Measurements from ENCODE around the gene TNFAIP2. TPM values are rescaled to one million over a fixed set of nuclear protein-coding genes. Genes with fewer than 3 reads are reported as not detected.
A peak's percentile ranks its signal among the peaks of the same experiment; 100 is the strongest.

Gene TNFAIP2
- total RNA-seq, 1 donor from 2014 or later: 82.7 TPM

DNA sequence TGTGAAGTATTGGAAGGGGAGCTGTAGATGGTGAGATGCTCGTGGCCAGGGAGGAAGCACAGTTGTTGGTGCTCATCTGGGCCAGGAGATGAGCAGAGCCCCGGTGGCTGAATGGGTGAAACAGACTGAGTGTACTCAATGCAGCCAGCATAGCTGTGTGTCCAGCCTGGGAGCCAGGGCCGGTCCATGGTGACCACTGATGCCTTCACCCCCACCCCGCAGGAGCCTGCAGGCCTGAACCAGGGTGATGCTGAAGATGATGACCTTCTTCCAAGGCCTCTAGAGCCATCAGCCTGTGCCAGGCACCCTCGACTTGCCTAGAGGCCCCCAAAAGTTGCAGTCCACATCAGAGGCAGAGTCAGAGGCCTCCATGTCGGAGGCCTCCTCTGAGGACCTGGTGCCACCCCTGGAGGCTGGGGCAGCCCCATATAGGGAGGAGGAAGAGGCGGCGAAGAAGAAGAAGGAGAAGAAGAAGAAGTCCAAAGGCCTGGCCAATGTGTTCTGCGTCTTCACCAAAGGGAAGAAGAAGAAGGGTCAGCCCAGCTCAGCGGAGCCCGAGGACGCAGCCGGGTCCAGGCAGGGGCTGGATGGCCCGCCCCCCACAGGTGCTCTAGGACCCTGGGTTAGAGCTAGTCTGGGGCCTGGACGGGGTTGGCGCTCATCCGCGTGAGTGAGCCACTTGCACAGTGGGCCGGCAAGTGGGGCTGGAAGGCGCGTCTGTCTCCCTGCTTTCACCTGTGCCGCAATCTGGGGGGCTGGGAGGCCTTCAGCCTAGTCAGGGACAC lies 3.0 kb downstream of the TNFAIP2 start:
- peaks cover 0 to 5% of the 10 kb centered on the region in 2 donors for H3K36me3 ChIP-seq
- peaks cover 95% of the 10 kb centered on the region for H3K4me1 ChIP-seq
- no peak for DNase-seq (ENCODE audit: extremely low spot score in 2 of 2)
- peak overlapping the region; percentile 93 for H3K27ac ChIP-seq
- H3K27me3 ChIP-seq: no peaks in the 10 kb centered on the region
- TF ChIP-seq, protein P1, sequence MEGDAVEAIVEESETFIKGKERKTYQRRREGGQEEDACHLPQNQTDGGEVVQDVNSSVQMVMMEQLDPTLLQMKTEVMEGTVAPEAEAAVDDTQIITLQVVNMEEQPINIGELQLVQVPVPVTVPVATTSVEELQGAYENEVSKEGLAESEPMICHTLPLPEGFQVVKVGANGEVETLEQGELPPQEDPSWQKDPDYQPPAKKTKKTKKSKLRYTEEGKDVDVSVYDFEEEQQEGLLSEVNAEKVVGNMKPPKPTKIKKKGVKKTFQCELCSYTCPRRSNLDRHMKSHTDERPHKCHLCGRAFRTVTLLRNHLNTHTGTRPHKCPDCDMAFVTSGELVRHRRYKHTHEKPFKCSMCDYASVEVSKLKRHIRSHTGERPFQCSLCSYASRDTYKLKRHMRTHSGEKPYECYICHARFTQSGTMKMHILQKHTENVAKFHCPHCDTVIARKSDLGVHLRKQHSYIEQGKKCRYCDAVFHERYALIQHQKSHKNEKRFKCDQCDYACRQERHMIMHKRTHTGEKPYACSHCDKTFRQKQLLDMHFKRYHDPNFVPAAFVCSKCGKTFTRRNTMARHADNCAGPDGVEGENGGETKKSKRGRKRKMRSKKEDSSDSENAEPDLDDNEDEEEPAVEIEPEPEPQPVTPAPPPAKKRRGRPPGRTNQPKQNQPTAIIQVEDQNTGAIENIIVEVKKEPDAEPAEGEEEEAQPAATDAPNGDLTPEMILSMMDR (IDR thresholded peaks at IDR 0.05): no peak
- TF ChIP-seq POLR2AphosphoS5 (IDR thresholded peaks at IDR 0.05; ENCODE audit: insufficient read depth in 1 of 2, low read depth in 1 of 2): no peak
- no peaks in the 10 kb centered on the region for H3K9me3 ChIP-seq
- intact Hi-C loops (cut with DNase I): no loop called here
- peak overlapping the region; percentile 30 to 39 for H3K4me3 ChIP-seq

GRCh38 chr14:103126873-103127304 lies 3.6 kb downstream of the TNFAIP2 start:
- no peak for DNase-seq (ENCODE audit: extremely low spot score in 2 of 2)

GRCh38 chr14:103127356-103127755 lies 4.1 kb downstream of the TNFAIP2 start:
- TF ChIP-seq, protein P1 (IDR thresholded peaks at IDR 0.05): no peak
- TF ChIP-seq POLR2A (IDR thresholded peaks at IDR 0.05): no peak
- no peak for TF ChIP-seq POLR2AphosphoS5 (IDR thresholded peaks at IDR 0.05; ENCODE audit: insufficient read depth in 1 of 2, low read depth in 1 of 2)
- no peak for DNase-seq (ENCODE audit: extremely low spot score in 2 of 2)
- Histone ChIP-seq H3K27me3 (no peaks in the 10 kb centered on the region), H3K27ac (peak overlapping the region; percentile 72), H3K4me3 (peak overlapping the region; percentile 9 to 39), H3K4me1 (peaks cover 91% of the 10 kb centered on the region), H3K36me3 (peaks cover 0 to 9% of the 10 kb centered on the region in 2 donors), H3K9me3 (no peaks in the 10 kb centered on the region)
- intact Hi-C loops (cut with DNase I): no loop called here

More at GRCh38 chr14:103126873-103127304, 3.6 kb downstream of the TNFAIP2 start:
- TF ChIP-seq, protein P1 (IDR thresholded peaks at IDR 0.05): no peak
- TF ChIP-seq POLR2AphosphoS5 (IDR thresholded peaks at IDR 0.05; ENCODE audit: insufficient read depth in 1 of 2, low read depth in 1 of 2) (no peak), POLR2A (IDR thresholded peaks at IDR 0.05) (no peak)
- intact Hi-C loops (cut with DNase I): no loop called here
- no peaks in the 10 kb centered on the region for H3K9me3 ChIP-seq
- no peaks in the 10 kb centered on the region for H3K27me3 ChIP-seq
- H3K4me1 ChIP-seq: peaks cover 95% of the 10 kb centered on the region
- H3K27ac ChIP-seq: peak overlapping the region; percentile 93
- peaks cover 0 to 5% of the 10 kb centered on the region in 2 donors for H3K36me3 ChIP-seq
- peak overlapping the region; percentile 30 to 39 for H3K4me3 ChIP-seq

GRCh38 chr14:103127861-103128598 lies 4.8 kb downstream of the TNFAIP2 start:
- TF ChIP-seq POLR2A (IDR thresholded peaks at IDR 0.05) (no peak), POLR2AphosphoS5 (IDR thresholded peaks at IDR 0.05; ENCODE audit: insufficient read depth in 1 of 2, low read depth in 1 of 2) (no peak)
- TF ChIP-seq, protein P1 (IDR thresholded peaks at IDR 0.05): no peak
- Histone ChIP-seq H3K27ac (peak overlapping the region; percentile 72), H3K4me1 (peaks cover 90% of the 10 kb centered on the region), H3K27me3 (no peaks in the 10 kb centered on the region), H3K4me3 (peak overlapping the region in 1 of 2 donors; percentile 9), H3K36me3 (peaks cover 0 to 15% of the 10 kb centered on the region in 2 donors), H3K9me3 (no peaks in the 10 kb centered on the region)
- intact Hi-C loops (cut with DNase I): no loop called here
- no peak for DNase-seq (ENCODE audit: extremely low spot score in 2 of 2)
